ENCODE results near the gene IFT74.

The IFT74 gene

DNA sequence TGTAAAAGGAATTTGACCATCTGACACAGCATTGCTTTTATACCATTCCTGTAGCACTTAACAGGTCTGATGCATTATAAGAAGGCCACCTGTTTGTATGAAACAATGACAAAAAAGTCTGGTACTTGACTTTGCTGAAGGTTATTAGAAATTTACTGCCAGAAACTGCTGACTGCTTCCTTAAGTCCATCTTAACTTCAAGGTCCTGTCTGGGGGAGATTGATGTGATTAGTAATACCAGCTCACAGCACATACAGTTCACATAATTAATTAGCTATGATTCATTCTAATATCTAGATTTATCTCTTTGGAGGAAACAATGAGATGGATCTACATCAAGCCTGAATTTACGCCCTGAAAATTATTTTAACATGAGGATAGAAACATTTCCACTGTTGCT lies 103.2 kb downstream of the IFT74 start:
- Histone ChIP-seq H3K4me1 (ENCODE audit: control insufficient read depth in 5 of 5, insufficient read depth in 5 of 5, low read length in 5 of 5) (peaks cover 0 to 13% (median 6%) of the 10 kb centered on the region in 5 donors), H3K27ac (ENCODE audit: low read depth, low read length) (no peak overlapping the region), H3K36me3 (ENCODE audit: control insufficient read depth in 5 of 5, insufficient read depth in 5 of 5, low read length in 5 of 5) (peaks cover 0 to 10% (median 2%) of the 10 kb centered on the region in 5 donors), H3K9ac (ENCODE audit: low read length in 5 of 5) (no peak overlapping the region), H3K27me3 (ENCODE audit: control insufficient read depth in 5 of 5, insufficient read depth in 4 of 5, low read length in 5 of 5) (no peaks in the 10 kb centered on the region), H3K9me3 (ENCODE audit: control insufficient read depth in 5 of 5, low read length in 5 of 5) (no peaks in the 10 kb centered on the region), H3K4me3 (ENCODE audit: low read depth in 1 of 5, low read length in 5 of 5) (no peak overlapping the region)

- no peak overlapping the region for H3K27ac ChIP-seq (ENCODE audit: low read depth, low read length)
- H3K9ac ChIP-seq (ENCODE audit: low read length in 5 of 5) = no peak overlapping the region
- peaks cover 0 to 9% (median 1%) of the 10 kb centered on the region in 5 donors for H3K4me1 ChIP-seq (ENCODE audit: control insufficient read depth in 5 of 5, insufficient read depth in 5 of 5, low read length in 5 of 5)
- no peaks in the 10 kb centered on the region for H3K27me3 ChIP-seq (ENCODE audit: control insufficient read depth in 5 of 5, insufficient read depth in 4 of 5, low read length in 5 of 5)
- H3K36me3 ChIP-seq (ENCODE audit: control insufficient read depth in 5 of 5, insufficient read depth in 5 of 5, low read length in 5 of 5) = peaks cover 0 to 10% (median 2%) of the 10 kb centered on the region in 5 donors
- no peaks in the 10 kb centered on the region for H3K9me3 ChIP-seq (ENCODE audit: control insufficient read depth in 5 of 5, low read length in 5 of 5)
- no peak overlapping the region for H3K4me3 ChIP-seq (ENCODE audit: low read depth in 1 of 5, low read length in 5 of 5)
These were observed 103.7 kb downstream of the IFT74 start for GRCh38 chr9:27059907-27060306.

- Histone ChIP-seq H3K27me3 (ENCODE audit: control insufficient read depth in 5 of 5, insufficient read depth in 4 of 5, low read length in 5 of 5) (no peaks in the 10 kb centered on the region), H3K4me1 (ENCODE audit: control insufficient read depth in 5 of 5, insufficient read depth in 5 of 5, low read length in 5 of 5) (peaks cover 0 to 7% (median 0%) of the 10 kb centered on the region in 5 donors), H3K4me3 (ENCODE audit: low read depth in 1 of 5, low read length in 5 of 5) (no peak overlapping the region), H3K9me3 (ENCODE audit: control insufficient read depth in 5 of 5, low read length in 5 of 5) (no peaks in the 10 kb centered on the region), H3K36me3 (ENCODE audit: control insufficient read depth in 5 of 5, insufficient read depth in 5 of 5, low read length in 5 of 5) (peaks cover 0 to 2% (median 0%) of the 10 kb centered on the region in 5 donors), H3K27ac (ENCODE audit: low read depth, low read length) (no peak overlapping the region), H3K9ac (ENCODE audit: low read length in 5 of 5) (no peak overlapping the region)
These were observed 109.1 kb downstream of the IFT74 start for GRCh38 chr9:27065288-27065687.

DNA sequence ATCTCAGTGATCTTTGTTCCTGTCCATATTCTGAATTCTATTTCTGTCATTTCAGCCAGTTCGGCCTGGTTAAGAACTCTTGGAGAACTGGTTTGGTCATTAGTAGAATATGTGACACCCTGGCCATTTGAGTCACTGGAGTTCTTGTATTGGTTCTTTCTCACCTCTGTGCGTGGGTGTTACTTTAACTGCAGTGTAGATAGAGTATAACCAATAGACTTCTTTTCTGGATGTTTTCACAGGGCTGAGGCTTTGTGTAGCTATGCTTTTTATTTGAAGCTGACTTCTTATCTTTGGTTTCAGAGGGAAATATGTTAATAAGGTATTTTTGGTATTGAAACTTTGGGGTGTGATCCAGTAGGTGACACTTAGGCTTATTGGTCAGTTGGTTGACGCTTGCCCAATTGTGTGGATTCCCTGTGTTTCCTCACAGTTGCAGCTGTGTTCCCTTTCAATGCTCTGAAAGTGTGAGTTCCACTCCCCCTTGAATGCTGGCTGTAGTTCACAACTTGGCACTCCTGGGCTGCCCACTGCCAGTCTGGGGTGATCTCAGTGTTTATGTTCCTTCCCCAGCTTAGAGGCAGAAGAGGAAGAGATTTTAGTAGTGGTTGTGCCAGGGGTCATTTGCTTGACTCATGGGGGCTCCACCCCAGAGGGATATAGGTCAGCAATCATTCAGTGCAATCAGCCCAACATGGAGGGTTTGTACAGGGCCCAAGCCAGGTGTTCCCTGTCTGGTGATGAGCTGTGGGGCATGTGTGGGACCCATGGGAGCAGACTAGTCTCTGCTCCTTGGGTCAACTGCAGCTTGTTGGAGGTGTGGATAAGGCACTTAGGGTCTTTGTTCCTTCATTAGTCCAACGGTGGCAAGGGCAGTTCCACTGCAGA lies 117.9 kb downstream of the IFT74 start:
- Histone ChIP-seq H3K4me1 (ENCODE audit: control insufficient read depth in 5 of 5, insufficient read depth in 5 of 5, low read length in 5 of 5) (peaks cover 0 to 5% (median 0%) of the 10 kb centered on the region in 5 donors), H3K4me3 (ENCODE audit: low read depth in 1 of 5, low read length in 5 of 5) (no peak overlapping the region), H3K27ac (ENCODE audit: low read depth, low read length) (no peak overlapping the region), H3K9me3 (ENCODE audit: control insufficient read depth in 5 of 5, low read length in 5 of 5) (no peaks in the 10 kb centered on the region), H3K9ac (ENCODE audit: low read length in 5 of 5) (no peak overlapping the region), H3K27me3 (ENCODE audit: control insufficient read depth in 5 of 5, insufficient read depth in 4 of 5, low read length in 5 of 5) (no peaks in the 10 kb centered on the region), H3K36me3 (ENCODE audit: control insufficient read depth in 5 of 5, insufficient read depth in 5 of 5, low read length in 5 of 5) (peaks cover 0 to 5% (median 0%) of the 10 kb centered on the region in 5 donors)

DNA sequence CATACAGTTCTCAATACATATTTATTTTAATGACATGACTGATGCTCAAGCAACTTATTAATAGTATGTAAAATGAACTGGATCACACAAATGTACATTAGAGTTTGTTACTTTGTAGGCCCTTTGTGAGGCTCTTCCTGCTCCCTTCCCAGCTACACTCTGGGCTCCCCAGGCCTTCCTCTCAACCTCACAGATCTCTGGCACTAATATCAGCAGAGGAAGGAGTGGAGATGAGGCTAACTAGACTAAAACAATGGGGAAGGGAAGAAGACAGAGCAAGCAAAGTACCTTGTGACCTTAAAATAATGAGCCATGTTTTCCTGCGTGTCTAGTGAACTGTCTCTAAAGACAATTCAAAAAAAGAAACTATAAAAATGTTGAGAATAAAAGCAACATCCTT lies 122.5 kb downstream of the IFT74 start:
- Histone ChIP-seq H3K9me3 (ENCODE audit: control insufficient read depth in 5 of 5, low read length in 5 of 5) (no peaks in the 10 kb centered on the region), H3K4me1 (ENCODE audit: control insufficient read depth in 5 of 5, insufficient read depth in 5 of 5, low read length in 5 of 5) (peaks cover 0 to 6% (median 0%) of the 10 kb centered on the region in 5 donors), H3K36me3 (ENCODE audit: control insufficient read depth in 5 of 5, insufficient read depth in 5 of 5, low read length in 5 of 5) (peaks cover 0 to 5% (median 4%) of the 10 kb centered on the region in 5 donors), H3K4me3 (ENCODE audit: low read depth in 1 of 5, low read length in 5 of 5) (no peak overlapping the region), H3K27me3 (ENCODE audit: control insufficient read depth in 5 of 5, insufficient read depth in 4 of 5, low read length in 5 of 5) (no peaks in the 10 kb centered on the region), H3K9ac (ENCODE audit: low read length in 5 of 5) (no peak overlapping the region), H3K27ac (ENCODE audit: low read depth, low read length) (peak overlapping the region; percentile 18)

DNA sequence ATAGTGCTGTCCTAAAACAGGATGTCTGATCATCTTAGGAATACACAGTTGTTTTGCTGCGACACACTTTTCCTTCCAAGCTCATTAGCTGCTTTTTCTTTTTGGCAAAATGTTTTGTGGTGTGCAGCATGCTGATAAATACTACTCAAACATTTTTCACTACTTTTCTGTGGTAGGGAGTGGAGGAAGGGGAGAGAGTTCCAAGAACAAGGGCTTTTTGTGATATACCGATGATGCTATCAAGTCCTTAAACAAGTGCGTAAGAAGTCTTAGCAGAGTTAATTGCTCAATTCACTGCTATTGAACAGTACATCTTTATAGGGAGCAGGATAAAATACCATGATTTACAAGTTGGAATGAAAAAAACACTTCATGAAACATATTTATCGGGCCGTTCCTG lies 129.2 kb downstream of the IFT74 start:
- peaks cover 0 to 5% (median 0%) of the 10 kb centered on the region in 5 donors for H3K4me1 ChIP-seq (ENCODE audit: control insufficient read depth in 5 of 5, insufficient read depth in 5 of 5, low read length in 5 of 5)
- H3K27me3 ChIP-seq (ENCODE audit: control insufficient read depth in 5 of 5, insufficient read depth in 4 of 5, low read length in 5 of 5) = no peaks in the 10 kb centered on the region
- no peak overlapping the region for H3K9ac ChIP-seq (ENCODE audit: low read length in 5 of 5)
- H3K9me3 ChIP-seq (ENCODE audit: control insufficient read depth in 5 of 5, low read length in 5 of 5) = no peaks in the 10 kb centered on the region
- H3K36me3 ChIP-seq (ENCODE audit: control insufficient read depth in 5 of 5, insufficient read depth in 5 of 5, low read length in 5 of 5) = peaks cover 0 to 5% (median 0%) of the 10 kb centered on the region in 5 donors
- no peak overlapping the region for H3K4me3 ChIP-seq (ENCODE audit: low read depth in 1 of 5, low read length in 5 of 5)
- H3K27ac ChIP-seq (ENCODE audit: low read depth, low read length) = no peak overlapping the region

DNA sequence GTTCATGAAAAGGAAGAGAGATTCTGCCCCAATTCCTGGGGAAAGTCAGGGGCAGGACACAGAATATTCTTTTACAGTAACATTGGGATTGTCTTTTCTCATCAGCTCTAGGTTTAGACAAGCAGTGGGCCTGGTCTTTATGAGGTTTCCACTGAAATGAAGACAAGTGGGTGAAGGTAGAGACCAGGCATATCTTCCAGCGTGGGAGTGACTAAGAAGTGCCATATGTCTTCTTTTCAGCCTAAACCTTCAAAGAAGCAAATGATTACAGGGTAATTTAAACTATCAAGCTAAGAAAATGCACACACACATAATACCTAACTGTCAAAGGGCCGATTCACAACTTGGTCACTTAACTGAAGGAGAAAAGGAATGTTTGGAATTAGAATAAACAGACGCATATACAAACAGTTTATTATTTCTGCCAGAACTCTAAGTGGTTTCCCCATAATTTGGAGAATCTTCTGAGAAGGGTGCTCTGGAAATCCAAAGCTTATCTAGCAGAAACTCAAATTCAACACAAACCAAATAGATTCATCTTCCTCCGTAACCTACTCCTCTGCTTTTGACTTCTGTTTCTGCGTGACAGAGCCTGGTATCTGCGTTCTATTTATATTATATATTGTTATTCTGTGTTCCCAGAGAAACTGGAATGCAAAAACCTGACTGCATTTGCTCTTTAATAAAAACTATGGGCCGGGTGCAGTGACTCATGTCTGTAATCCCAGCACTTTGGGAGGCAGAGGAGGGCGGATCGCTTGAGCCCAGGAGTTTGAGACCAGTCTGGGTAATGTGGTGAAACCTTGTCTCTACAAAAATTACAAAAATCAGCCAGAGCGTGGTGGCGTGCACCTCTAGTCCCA lies 130.8 kb downstream of the IFT74 start:
- Histone ChIP-seq H3K9ac (ENCODE audit: low read length in 5 of 5) (no peak overlapping the region), H3K9me3 (ENCODE audit: control insufficient read depth in 5 of 5, low read length in 5 of 5) (no peaks in the 10 kb centered on the region), H3K4me1 (ENCODE audit: control insufficient read depth in 5 of 5, insufficient read depth in 5 of 5, low read length in 5 of 5) (peaks cover 0 to 5% (median 0%) of the 10 kb centered on the region in 5 donors), H3K4me3 (ENCODE audit: low read depth in 1 of 5, low read length in 5 of 5) (no peak overlapping the region), H3K27me3 (ENCODE audit: control insufficient read depth in 5 of 5, insufficient read depth in 4 of 5, low read length in 5 of 5) (no peaks in the 10 kb centered on the region), H3K27ac (ENCODE audit: low read depth, low read length) (no peak overlapping the region), H3K36me3 (ENCODE audit: control insufficient read depth in 5 of 5, insufficient read depth in 5 of 5, low read length in 5 of 5) (peaks cover 0 to 4% (median 0%) of the 10 kb centered on the region in 5 donors)

DNA sequence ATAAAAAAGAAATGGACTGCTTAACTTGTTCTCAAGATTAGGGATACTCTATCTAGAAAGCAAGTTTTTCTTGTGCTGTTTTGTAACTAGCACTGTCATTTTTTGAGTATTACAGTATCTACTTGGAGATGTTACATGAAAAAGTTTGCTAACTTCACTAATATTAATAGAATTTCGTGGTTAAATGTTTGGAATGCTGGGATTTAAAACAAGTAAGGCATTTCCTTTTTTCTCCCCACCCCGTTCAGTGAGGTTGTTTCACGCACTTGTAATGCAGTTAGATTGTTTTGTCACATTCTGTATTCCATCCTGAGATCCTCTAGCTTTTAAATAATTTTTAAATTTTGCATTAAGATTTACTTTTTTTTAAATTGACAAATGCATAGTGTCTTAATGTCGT lies 132.8 kb downstream of the IFT74 start:
- H3K4me1 ChIP-seq (ENCODE audit: control insufficient read depth in 5 of 5, insufficient read depth in 5 of 5, low read length in 5 of 5) = peaks cover 0 to 5% (median 0%) of the 10 kb centered on the region in 5 donors
- no peaks in the 10 kb centered on the region for H3K36me3 ChIP-seq (ENCODE audit: control insufficient read depth in 5 of 5, insufficient read depth in 5 of 5, low read length in 5 of 5)
- no peak overlapping the region for H3K9ac ChIP-seq (ENCODE audit: low read length in 5 of 5)
- no peak overlapping the region for H3K4me3 ChIP-seq (ENCODE audit: low read depth in 1 of 5, low read length in 5 of 5)
- no peak overlapping the region for H3K27ac ChIP-seq (ENCODE audit: low read depth, low read length)
- no peaks in the 10 kb centered on the region for H3K27me3 ChIP-seq (ENCODE audit: control insufficient read depth in 5 of 5, insufficient read depth in 4 of 5, low read length in 5 of 5)
- no peaks in the 10 kb centered on the region for H3K9me3 ChIP-seq (ENCODE audit: control insufficient read depth in 5 of 5, low read length in 5 of 5)

- Histone ChIP-seq H3K36me3 (ENCODE audit: control insufficient read depth in 5 of 5, insufficient read depth in 5 of 5, low read length in 5 of 5) (no peaks in the 10 kb centered on the region), H3K4me3 (ENCODE audit: low read depth in 1 of 5, low read length in 5 of 5) (no peak overlapping the region), H3K4me1 (ENCODE audit: control insufficient read depth in 5 of 5, insufficient read depth in 5 of 5, low read length in 5 of 5) (peaks cover 0 to 5% (median 0%) of the 10 kb centered on the region in 5 donors), H3K27ac (ENCODE audit: low read depth, low read length) (no peak overlapping the region), H3K9me3 (ENCODE audit: control insufficient read depth in 5 of 5, low read length in 5 of 5) (no peaks in the 10 kb centered on the region), H3K9ac (ENCODE audit: low read length in 5 of 5) (no peak overlapping the region), H3K27me3 (ENCODE audit: control insufficient read depth in 5 of 5, insufficient read depth in 4 of 5, low read length in 5 of 5) (no peaks in the 10 kb centered on the region)
These were observed 133.5 kb downstream of the IFT74 start for GRCh38 chr9:27089706-27090105.

GRCh38 chr9:27090231-27090630 lies 134.0 kb downstream of the IFT74 start:
- no peak overlapping the region for H3K27ac ChIP-seq (ENCODE audit: low read depth, low read length)

More at GRCh38 chr9:27090231-27090630, 134.0 kb downstream of the IFT74 start:
- H3K36me3 ChIP-seq (ENCODE audit: control insufficient read depth in 5 of 5, insufficient read depth in 5 of 5, low read length in 5 of 5) = no peaks in the 10 kb centered on the region
- no peak overlapping the region for H3K4me3 ChIP-seq (ENCODE audit: low read depth in 1 of 5, low read length in 5 of 5)
- H3K9ac ChIP-seq (ENCODE audit: low read length in 5 of 5) = no peak overlapping the region
- H3K9me3 ChIP-seq (ENCODE audit: control insufficient read depth in 5 of 5, low read length in 5 of 5) = no peaks in the 10 kb centered on the region
- no peaks in the 10 kb centered on the region for H3K27me3 ChIP-seq (ENCODE audit: control insufficient read depth in 5 of 5, insufficient read depth in 4 of 5, low read length in 5 of 5)
- peaks cover 0 to 4% (median 0%) of the 10 kb centered on the region in 5 donors for H3K4me1 ChIP-seq (ENCODE audit: control insufficient read depth in 5 of 5, insufficient read depth in 5 of 5, low read length in 5 of 5)
